ENCODE data around the gene TULP1.
"Not testable (repeated sequence)": the region's sequence is repeated elsewhere in the genome, so short reads cannot be mapped to it uniquely, and the experiment has no call there.

Gene TULP1

DNA sequence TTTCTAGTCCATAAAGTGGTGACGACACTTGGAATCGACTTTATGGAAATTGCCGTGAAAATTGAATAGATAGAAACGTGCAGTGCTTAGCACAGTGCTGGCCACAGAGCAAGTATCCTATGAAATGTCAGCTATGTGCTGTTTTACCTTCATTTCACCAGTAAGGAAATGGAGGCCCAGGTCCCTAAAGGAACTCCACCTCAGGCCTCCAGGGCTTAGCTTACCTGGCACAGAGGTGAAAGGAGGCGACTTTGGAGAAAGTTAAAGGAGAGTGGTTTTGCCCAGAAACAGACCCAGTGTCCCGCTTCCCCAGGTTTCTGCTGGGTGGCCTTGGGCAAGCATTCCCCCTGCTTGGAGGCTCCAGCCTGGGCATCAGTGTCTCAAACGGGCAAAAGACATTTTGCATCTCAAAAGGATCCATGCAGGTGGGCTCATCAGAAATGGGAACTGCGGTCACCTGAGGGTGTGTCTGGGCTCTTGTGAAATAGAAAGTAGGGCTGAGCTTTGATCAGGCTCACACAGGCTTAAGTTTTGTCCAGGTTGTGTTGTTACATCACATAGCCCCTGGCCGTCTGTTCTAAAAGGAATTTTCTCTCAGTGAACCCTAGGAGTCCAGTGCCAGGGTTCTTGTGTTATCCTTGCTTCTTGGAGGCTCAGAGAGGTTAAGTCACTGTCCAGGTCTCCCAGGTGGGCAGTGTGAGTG, 6.8 kb upstream of the TULP1 start:
- DNase-seq: no peak

- DNase-seq: no peak
These were observed 6.0 kb upstream of the TULP1 start for GRCh38 chr6:35518566-35519312.

- not testable (repeated sequence) for DNase-seq
These were observed 5.3 kb upstream of the TULP1 start for GRCh38 chr6:35517978-35518377.

DNA sequence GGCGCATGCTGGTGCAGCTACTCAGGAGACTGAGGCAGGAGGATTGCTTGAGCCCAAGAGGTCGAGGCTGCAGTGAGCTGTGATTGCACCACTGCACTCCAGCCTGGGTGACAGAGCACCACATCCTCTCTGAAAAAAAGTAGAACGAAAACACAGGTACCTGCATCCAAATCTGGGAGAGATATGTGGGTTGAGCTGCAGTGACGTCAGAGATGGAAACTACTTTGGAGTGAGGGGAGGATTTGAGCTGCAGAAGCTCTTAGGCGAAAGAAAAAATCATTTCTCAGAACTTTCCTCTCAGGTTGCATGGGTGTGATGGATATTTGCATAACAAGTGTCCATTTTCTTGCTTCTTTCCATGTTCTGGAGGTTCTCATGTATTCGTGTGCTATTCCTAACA, 4.0 kb upstream of the TULP1 start:
- DNase-seq: no peak

DNA sequence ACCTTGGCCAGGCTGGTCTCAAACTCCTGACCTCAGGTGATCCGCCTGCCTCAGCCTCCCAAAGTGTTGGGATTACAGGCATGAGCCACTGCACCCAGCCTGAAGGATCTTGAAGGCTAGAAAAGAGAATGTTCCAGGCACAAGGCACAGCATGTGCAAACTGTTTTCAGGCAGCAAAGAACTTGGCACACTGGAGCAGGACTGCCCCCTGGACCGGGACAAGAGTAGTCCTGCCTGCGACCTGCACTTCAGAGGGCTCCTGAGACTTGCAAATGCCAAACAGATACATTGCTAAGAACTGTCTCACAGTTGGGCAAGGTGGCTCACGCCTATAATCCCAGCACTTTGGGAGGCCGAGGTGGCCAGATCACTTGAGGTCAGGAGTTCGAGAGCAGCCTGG, 3.2 kb upstream of the TULP1 start:
- not testable (repeated sequence) for DNase-seq

GRCh38 chr6:35514587-35514986, 1.9 kb upstream of the TULP1 start:
- DNase-seq: no peak

DNA sequence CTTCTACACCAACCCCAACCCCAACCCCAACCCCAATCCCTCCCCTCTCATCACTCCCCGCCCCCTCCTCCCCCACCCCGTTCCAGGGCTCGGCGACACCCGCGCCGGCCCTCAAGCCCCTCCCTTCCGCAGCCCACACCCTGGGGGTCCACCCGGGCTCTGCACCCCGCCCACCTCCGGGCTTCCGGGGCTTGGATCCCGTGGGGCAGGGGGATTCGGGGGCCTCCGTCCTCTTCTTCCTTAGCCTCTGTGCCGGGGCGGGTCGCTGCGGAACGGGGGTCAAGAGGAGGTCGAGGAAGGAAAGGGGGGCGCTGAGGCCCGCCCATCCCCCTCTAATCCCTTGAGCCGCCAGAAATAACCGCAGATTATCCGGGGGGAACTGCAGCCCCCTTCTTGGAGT, 690 bp downstream of the TULP1 start:
- DNase-seq: no peak

GRCh38 chr6:35511562-35511941, 1.1 kb downstream of the TULP1 start:
- no peak for DNase-seq

GRCh38 chr6:35510916-35511561, 1.7 kb downstream of the TULP1 start:
- DNase-seq: no peak

- DNase-seq: no peak
These were observed 4.2 kb downstream of the TULP1 start for GRCh38 chr6:35508542-35508941.

- no peak for DNase-seq
These were observed 4.7 kb downstream of the TULP1 start for GRCh38 chr6:35508027-35508426.

DNA sequence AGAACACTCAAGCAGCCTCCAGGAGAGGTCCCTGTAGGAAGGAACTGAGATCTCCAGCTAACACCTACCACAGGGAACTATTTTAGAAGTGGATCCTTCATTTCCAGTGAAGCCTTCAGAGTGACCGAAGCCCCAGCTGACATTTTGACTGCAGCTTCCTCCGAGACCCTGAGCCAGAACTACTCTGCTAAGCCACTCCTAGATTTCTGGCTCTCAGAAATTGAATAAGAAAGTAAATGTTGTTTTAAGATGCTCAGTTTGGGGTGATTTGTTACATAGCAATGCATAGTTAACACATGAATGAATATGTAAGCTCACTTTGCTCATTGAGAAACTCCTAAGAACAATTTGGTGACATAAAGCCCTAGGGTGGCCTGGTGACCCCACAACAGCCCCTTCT, 5.5 kb downstream of the TULP1 start:
- DNase-seq: no peak

DNA sequence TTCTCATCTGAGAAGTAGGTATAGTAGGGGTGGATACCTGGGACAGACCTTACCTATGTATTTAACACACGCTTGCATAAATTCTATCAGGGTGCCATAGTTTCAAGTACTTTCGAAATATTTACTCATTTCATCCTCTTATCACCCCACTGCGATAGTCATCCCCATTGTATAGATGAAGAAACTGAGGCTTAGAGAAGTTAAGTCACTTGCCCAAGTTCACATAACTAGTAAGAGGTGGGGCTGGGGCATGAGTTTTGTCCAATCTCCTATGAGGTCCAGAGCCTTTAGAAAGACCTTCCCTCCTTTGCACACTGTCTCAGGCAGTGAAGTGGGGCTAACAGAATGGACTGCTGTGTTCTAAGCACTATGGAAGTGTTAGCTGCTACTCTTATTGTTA, 6.2 kb downstream of the TULP1 start:
- DNase-seq: no peak

DNA sequence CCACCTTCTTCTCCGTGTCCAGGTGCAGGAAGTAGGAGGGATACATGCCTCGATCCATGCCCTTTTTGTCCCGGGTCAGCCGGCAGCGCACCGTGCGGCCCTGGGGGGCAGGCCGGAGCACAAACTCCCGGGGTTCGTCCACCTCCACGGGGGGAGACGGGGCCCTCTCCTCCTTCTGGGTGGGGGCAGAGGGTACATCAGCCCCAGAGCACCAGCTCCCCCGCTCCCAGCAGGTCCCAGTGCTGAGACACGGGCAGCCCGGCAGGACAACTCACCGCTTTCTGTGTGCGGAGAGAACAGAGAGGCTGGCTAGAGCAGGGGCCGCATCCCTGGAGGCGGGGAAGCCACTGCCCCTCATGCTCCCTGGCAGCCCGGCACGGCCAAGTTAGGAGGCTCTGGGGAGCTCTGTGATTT, 6.7 kb downstream of the TULP1 start:
- DNase-seq: no peak

GRCh38 chr6:35503534-35503933, 9.2 kb downstream of the TULP1 start:
- DNase-seq: no peak

DNA sequence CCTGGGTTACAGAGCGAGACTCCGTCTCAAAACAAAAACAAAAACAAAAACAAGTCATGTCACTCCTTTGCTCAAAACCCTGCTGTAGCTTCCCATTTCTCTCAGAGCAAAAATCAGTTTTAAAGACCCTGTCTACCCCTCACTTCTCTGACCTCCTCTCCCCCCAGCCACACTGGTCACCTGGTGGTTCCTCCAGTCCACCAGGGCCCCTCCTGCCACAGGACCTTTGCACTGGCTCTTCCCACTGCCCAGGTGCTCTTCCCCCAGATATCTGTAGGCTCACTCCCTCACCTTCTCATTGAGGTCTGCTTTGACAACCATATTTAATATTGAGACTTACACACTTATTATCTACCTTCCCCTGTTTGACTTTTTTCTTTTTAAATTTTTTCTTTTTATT, 10.9 kb downstream of the TULP1 start:
- no peak for DNase-seq

- no peak for DNase-seq
These were observed 11.9 kb downstream of the TULP1 start for GRCh38 chr6:35500782-35501181.

- DNase-seq: no peak
These were observed 13.3 kb downstream of the TULP1 start for GRCh38 chr6:35499372-35499771.

- no peak for DNase-seq
These were observed 14.2 kb downstream of the TULP1 start for GRCh38 chr6:35498422-35499067.

DNA sequence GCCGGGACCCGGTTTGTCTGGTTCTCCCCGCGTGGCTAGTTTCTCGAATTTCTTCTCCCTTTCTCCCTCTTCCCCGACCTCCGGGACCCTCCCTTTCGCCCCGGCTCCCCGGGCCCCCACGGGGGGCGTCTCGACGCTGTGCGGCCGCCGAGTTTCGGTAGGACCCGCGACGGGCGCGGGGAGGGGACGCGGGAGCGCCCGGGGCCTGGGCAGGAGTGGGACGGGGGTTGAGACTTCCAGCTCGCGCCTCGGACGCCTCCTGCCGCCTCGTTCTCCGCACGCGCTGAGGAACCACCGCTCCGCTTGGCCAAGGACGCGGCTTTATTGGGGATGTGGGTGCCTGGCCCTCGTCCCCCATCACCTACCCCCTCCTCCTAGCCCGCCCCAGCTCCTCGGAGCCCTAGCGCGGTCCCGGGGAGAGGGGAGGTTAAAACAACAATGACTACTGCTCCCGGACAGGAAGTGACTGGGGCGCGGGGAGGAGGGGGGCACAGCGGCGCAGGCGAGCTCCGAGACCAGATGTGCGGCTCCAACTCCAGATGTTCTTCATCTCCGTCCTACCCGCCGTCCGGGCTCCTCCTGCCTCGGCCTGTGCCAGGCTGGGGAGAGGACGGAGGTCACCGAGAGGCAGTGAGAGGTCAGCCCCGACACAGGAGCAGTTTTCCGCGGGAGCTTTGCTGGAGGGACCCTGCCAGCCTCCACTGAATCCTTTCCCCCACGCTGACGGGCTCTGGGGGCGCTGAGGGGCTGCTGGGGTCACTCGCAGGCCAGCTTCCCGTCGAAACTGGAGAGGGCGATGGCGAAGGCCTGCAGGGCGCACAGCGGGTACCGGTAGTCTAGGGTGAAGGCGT, 14.9 kb downstream of the TULP1 start:
- DNase-seq: peak; percentile 71 to 72

- DNase-seq: peak; percentile 70 to 77
These were observed 15.7 kb downstream of the TULP1 start, which contains the start of gene TEAD3 for GRCh38 chr6:35496841-35497570. TSS of gene TEAD3 (minus strand) at chr6:35497079.
